ENCODE data around the gene ZBTB11.
"Not testable (repeated sequence)": the region's sequence is repeated elsewhere in the genome, so short reads cannot be mapped to it uniquely, and the experiment has no call there.

DNA sequence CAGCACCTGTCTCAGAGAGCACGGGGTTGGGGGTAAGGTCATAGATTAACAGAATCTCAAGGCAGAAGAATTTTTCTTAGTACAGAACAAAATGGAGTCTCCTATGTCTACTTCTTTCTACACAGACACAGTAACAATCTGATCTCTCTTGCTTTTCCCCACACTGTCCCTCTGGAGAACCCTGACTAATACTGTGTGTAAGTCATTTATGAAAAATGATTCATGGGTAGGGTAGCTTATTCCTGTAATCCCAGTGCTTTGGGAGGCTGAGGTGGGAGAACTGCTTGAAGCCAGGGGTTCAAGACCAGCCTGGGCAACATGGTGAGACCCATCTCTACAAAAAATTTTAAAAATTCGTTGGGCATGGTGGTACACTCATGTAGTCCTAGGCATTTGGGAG, 27.7 kb upstream of the ZBTB11 start:
- not testable (repeated sequence) for TF ChIP-seq POLR2A (IDR thresholded peaks at IDR 0.05; ENCODE audit: low read depth, low read length); POLR2AphosphoS5 (IDR thresholded peaks at IDR 0.05; ENCODE audit: low read depth, low read length); TAF1 (IDR thresholded peaks at IDR 0.05; ENCODE audit: low read depth, low read length); PAX5 (IDR thresholded peaks at IDR 0.05; ENCODE audit: insufficient read depth, low read length, severe bottlenecking)

Measured in GM12891 (cell line).